Measurements from ENCODE around the gene MED22. TPM values are rescaled to one million over a fixed set of nuclear protein-coding genes. Genes with fewer than 3 reads are reported as not detected.

MED22 gene
- total and polyA plus RNA-seq, 2 donors (not counting 1 experiment from before 2014, with no cell fraction given) = 13.9 to 17.8 TPM

GRCh38 chr9:133309608-133310007, 38.3 kb downstream of the MED22 start:
- TF ChIP-seq CTCF (conservative IDR thresholded peaks at IDR 0.05 in 1 of 2, IDR thresholded peaks at IDR 0.05 in 1 of 2; ENCODE audit: low read depth in 1 of 2, low read length in 2 of 2) = no peak
- Histone ChIP-seq H3K9ac (ENCODE audit: insufficient read depth, low read length) (no peak overlapping the region), H3K27me3 (ENCODE audit: control insufficient read depth, insufficient read depth, low read length) (no peaks in the 10 kb centered on the region), H3K79me2 (ENCODE audit: control insufficient read depth, insufficient read depth, low read length) (no peaks in the 10 kb centered on the region), H3K27ac (ENCODE audit: insufficient read depth, low read length) (no peak overlapping the region), H2AFZ (ENCODE audit: low read length) (no peak overlapping the region), H3K36me3 (ENCODE audit: control insufficient read depth, insufficient read depth, low read length) (no peaks in the 10 kb centered on the region), H3K4me3 (replicated peaks in 1 of 4; ENCODE audit: control extremely low read depth in 1 of 4, insufficient read depth in 1 of 4, low read depth in 3 of 4, low read length in 4 of 4) (no peak overlapping the region), H3K9me3 (ENCODE audit: control insufficient read depth, insufficient read depth, low read depth, low read length) (no peaks in the 10 kb centered on the region), H4K20me1 (ENCODE audit: control insufficient read depth, extremely low read depth, insufficient read depth, low read length) (no peaks in the 10 kb centered on the region), H3K4me1 (ENCODE audit: control insufficient read depth, extremely low read depth, insufficient read depth, low read length) (no peaks in the 10 kb centered on the region), H3K4me2 (ENCODE audit: extremely low read depth, insufficient read depth, low read length) (no peak overlapping the region)
- DNase-seq (ENCODE audit: low read depth in 2 of 2) = no peak

GRCh38 chr9:133307301-133307700, 40.6 kb downstream of the MED22 start:
- H3K4me1 ChIP-seq (ENCODE audit: control insufficient read depth, extremely low read depth, insufficient read depth, low read length) = no peaks in the 10 kb centered on the region
- no peaks in the 10 kb centered on the region for H3K36me3 ChIP-seq (ENCODE audit: control insufficient read depth, insufficient read depth, low read length)
- no peak overlapping the region for H3K27ac ChIP-seq (ENCODE audit: insufficient read depth, low read length)
- no peaks in the 10 kb centered on the region for H3K79me2 ChIP-seq (ENCODE audit: control insufficient read depth, insufficient read depth, low read length)
- H3K9me3 ChIP-seq (ENCODE audit: control insufficient read depth, insufficient read depth, low read depth, low read length) = no peaks in the 10 kb centered on the region
- no peak overlapping the region for H3K4me2 ChIP-seq (ENCODE audit: extremely low read depth, insufficient read depth, low read length)
- H2AFZ ChIP-seq (ENCODE audit: low read length) = no peak overlapping the region
- H3K9ac ChIP-seq (ENCODE audit: insufficient read depth, low read length) = no peak overlapping the region
- TF ChIP-seq EZH2 (IDR thresholded peaks at IDR 0.05; ENCODE audit: low read length, missing control alignments) = no peak
- no peak for TF ChIP-seq CTCF (conservative IDR thresholded peaks at IDR 0.05 in 1 of 2, IDR thresholded peaks at IDR 0.05 in 1 of 2; ENCODE audit: low read depth in 1 of 2, low read length in 2 of 2)
- H3K4me3 ChIP-seq (replicated peaks in 1 of 4; ENCODE audit: control extremely low read depth in 1 of 4, insufficient read depth in 1 of 4, low read depth in 3 of 4, low read length in 4 of 4) = no peak overlapping the region
- no peak for DNase-seq (ENCODE audit: low read depth in 2 of 2)
- H3K27me3 ChIP-seq (ENCODE audit: control insufficient read depth, insufficient read depth, low read length) = no peaks in the 10 kb centered on the region
- H4K20me1 ChIP-seq (ENCODE audit: control insufficient read depth, extremely low read depth, insufficient read depth, low read length) = no peaks in the 10 kb centered on the region

GRCh38 chr9:133306242-133307204, 41.4 kb downstream of the MED22 start:
- TF ChIP-seq EZH2 (IDR thresholded peaks at IDR 0.05; ENCODE audit: low read length, missing control alignments) (no peak), CTCF (conservative IDR thresholded peaks at IDR 0.05 in 1 of 2, IDR thresholded peaks at IDR 0.05 in 1 of 2; ENCODE audit: low read depth in 1 of 2, low read length in 2 of 2) (no peak)
- no peaks in the 10 kb centered on the region for H3K4me1 ChIP-seq (ENCODE audit: control insufficient read depth, extremely low read depth, insufficient read depth, low read length)
- H3K4me3 ChIP-seq (replicated peaks in 1 of 4; ENCODE audit: control extremely low read depth in 1 of 4, insufficient read depth in 1 of 4, low read depth in 3 of 4, low read length in 4 of 4) = no peak overlapping the region
- no peak overlapping the region for H3K4me2 ChIP-seq (ENCODE audit: extremely low read depth, insufficient read depth, low read length)
- no peak overlapping the region for H3K9ac ChIP-seq (ENCODE audit: insufficient read depth, low read length)
- no peaks in the 10 kb centered on the region for H3K9me3 ChIP-seq (ENCODE audit: control insufficient read depth, insufficient read depth, low read depth, low read length)
- H2AFZ ChIP-seq (ENCODE audit: low read length) = no peak overlapping the region
- no peak for DNase-seq (ENCODE audit: low read depth in 2 of 2)
- no peaks in the 10 kb centered on the region for H3K79me2 ChIP-seq (ENCODE audit: control insufficient read depth, insufficient read depth, low read length)
- no peak overlapping the region for H3K27ac ChIP-seq (ENCODE audit: insufficient read depth, low read length)
- no peaks in the 10 kb centered on the region for H3K27me3 ChIP-seq (ENCODE audit: control insufficient read depth, insufficient read depth, low read length)
- no peaks in the 10 kb centered on the region for H4K20me1 ChIP-seq (ENCODE audit: control insufficient read depth, extremely low read depth, insufficient read depth, low read length)
- H3K36me3 ChIP-seq (ENCODE audit: control insufficient read depth, insufficient read depth, low read length) = no peaks in the 10 kb centered on the region
